HG03097 (cell line): Measurements from ENCODE around the gene ZNF614.
A peak's percentile ranks its signal among the peaks of the same experiment; 100 is the strongest.
"Not testable (repeated sequence)": the region's sequence is repeated elsewhere in the genome, so short reads cannot be mapped to it uniquely, and the experiment has no call there.

Source experiments
- ATAC-seq: cut with Tn5 transposase; IDR thresholded peaks from one replicate; pipeline ENCODE4 v1.9.1; 2021; ENCODE audit not compliant: unreplicated experiment, low FRiP score

ZNF614 gene

GRCh38 chr19:52028027-52028779 lies at the start of gene ZNF614:
TSS of gene ZNF614 (minus strand) at chr19:52028379. CDS start at chr19:52025745, 2,634 bp downstream.
- ATAC-seq, result peak; percentile 85

GRCh38 chr19:52070496-52070895 lies 42.3 kb upstream of the ZNF614 start:
- no peak for ATAC-seq

GRCh38 chr19:52069653-52070052 lies 41.5 kb upstream of the ZNF614 start:
- no peak for ATAC-seq

DNA sequence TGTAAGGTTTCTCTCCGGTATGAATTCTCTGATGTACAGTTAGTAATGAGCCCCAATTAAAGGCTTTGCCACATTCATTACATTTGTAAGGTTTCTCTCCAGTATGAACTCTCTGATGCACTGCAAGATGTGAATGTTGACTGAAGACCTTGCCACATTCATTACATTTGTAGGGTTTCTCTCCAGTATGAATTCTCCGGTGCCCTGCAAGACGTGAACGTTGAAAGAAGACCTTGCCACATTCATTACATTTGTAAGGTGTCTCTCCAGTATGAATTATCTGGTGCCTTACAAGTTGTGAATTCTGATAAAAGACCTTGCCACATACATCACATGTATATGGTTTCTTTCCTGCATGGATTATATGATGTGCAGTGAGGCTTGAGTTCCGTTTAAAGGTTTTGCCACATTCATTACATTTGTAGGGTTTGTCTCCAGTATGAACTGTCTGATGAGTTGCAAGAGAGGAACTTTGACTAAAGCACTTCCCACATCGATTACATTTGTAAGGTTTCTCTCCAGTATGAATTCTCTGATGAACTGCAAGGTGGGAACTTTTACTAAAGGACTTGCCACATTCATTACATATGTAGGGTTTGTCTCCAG lies 38.2 kb upstream of the ZNF614 start:
- ATAC-seq, result no peak

DNA sequence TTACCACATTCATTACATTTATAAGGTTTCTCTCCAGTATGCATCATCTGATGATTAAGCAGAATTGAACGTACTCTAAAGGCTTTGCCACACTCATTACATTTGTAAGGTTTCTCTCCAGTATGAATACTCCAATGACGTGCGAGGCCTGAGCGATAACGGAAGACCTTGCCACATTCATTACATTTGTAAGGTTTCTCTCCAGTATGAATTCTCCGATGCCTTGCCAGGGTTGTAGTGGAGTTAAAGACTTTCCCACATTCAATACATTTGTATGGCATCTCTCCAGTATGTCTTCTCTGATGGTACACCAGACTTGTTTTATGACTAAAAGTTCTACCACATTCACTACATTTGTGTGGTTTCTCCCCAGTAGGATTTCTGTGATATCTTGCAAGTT lies 37.2 kb upstream of the ZNF614 start:
- ATAC-seq, result no peak

DNA sequence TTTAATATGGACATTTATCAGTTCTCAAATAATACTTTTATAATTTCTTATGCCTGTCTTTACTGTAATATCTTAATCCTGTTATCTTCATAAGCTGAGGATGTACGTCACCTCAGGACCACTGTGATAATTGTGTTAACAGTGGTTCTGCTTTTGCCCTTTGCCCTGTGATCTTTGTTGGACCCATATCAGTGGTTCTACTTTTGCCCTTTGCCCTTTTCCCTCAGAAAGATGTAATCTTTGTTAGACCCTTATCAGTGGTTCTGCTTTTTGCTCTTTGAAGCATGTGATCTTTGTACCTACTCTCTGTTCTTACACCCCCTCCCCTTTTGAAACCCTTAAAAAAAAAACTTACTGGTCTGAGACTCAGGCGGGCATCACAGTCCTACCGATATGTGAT lies 28.3 kb upstream of the ZNF614 start:
- not testable (repeated sequence) for ATAC-seq

GRCh38 chr19:52051736-52052135 lies 23.6 kb upstream of the ZNF614 start:
- ATAC-seq, result not testable (repeated sequence)

DNA sequence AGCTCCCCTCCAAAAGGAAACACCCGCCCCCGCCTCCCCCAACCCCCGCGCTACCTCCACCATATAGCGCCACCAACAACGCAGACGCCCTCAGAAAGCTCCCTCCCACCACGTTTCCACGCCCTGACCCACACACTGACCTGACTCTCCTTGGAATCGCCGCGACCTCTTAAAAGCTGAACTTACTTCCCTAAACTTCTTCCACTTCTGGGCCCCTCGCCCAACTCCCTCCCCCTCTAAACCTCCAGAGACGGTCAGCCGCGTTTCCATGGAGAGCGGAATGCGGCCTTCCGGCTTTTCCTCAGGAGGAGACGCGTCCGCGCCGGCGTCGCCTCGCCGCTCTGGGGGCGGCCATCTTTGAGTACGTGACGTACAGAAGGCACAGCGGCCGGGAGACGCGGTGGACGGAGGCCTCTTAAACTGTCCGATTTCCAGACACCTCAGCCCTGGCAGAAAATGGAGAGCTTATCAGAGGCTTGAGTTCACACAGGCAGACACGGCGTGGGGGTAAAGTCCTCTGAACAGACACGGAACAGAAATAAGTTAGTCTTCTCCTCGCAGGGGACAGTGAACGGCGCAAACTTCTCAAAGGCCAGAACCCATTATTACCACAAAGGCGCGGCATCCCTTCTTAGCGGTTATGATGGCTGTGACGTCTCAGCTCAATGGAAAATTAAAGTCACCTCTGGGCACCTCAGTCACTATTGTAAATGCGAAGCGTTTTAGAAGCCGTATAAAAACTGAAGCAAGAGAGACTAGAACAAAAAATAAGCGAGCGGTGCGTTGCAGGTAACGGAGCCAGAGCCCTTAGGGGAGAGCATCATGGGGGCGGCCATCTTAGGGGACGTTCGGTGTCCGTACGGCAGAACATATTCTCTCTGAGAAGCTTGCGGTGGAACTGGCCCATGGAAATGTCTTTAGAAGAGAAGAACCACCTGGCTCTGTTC lies 20.6 kb upstream of the ZNF614 start, which contains the start of gene ZNF432:
ZNF432 (minus strand) TSS at position 284 of the 947 bp plus-strand sequence. CDS start 1,970 bp downstream, outside the sequence.
- peak; percentile 84 for ATAC-seq

GRCh38 chr19:52039169-52039568 lies 11.0 kb upstream of the ZNF614 start:
- no peak for ATAC-seq

GRCh38 chr19:52034051-52034728 lies 6.0 kb upstream of the ZNF614 start:
- no peak for ATAC-seq

GRCh38 chr19:52028780-52029123 lies 573 bp upstream of the ZNF614 start:
- peak; percentile 21 for ATAC-seq

DNA sequence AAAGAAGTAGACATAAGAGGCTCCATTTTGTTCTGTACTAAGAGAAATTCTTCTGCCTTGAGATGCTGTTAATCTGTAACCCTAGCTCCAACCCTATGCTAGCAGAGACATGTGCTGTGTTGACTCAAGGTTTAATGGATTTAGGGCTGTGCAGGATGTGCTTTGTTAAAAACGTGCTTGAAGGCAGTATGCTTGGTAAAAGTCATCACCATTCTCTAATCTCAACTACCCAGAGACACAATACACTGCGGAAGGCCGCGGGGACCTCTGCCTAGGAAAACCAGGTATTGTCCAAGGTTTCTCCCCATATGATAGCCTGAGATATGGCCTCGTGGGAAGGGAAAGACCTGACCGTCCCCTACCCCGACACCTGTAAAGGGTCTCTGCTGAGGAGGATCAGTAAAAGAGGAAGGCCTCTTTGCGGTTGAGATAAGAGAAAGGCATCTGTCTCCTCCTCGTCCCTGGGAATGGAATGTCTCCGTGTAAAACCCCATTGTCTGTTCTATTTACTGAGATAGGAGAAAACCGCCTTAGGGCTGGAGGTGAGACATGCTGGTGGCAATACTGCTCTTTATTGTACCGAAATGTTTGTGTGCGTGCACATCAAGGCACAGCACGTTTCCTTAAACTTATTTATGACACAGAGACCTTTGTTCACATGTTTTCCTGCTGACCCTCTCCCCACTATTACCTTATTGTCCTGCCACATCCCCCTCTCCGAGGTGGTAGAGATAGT lies 1.8 kb downstream of the ZNF614 start:
- ATAC-seq, result not testable (repeated sequence)

- ATAC-seq, result not testable (repeated sequence)
Measured at GRCh38 chr19:52024478-52024877, 3.7 kb downstream of the ZNF614 start.

- no peak for ATAC-seq
Measured at GRCh38 chr19:52022193-52022592, 6.0 kb downstream of the ZNF614 start.

DNA sequence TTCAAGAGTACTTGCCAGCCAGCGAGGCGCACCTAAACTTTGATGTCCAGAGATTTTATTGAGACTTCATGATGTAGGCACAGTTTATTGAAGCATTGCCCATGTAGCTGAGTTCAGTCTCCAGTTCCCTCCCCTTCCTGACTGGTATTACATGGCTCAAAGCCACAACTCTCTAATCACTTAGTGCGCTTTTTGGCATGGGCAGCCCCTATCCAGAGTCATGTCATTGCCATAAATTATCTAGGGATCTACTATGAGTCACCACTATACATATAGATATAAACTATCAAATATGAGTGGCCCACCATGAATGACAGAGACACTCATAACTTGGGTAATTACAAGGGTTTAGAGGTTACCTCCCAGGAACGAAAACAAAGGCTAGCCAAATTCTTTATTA lies 7.7 kb downstream of the ZNF614 start:
- no peak for ATAC-seq

DNA sequence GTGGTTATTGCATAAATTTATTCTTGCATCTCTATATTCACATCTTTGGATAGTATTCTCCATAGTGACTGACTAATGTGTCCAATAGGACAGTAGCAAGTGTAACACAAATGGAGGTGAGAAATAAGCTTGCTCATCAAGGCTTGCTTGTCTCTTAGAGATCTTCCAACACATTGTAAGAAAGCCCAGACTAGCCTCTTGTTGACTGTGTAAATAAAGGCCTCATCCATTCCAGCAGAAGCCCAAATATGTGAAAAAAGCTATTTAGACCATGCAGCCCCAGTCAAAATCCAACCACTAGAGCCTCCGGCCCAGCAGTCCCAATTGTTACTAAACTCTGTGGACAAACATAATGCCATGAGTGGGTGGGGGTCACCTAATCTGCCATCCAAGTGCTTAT lies 17.5 kb downstream of the ZNF614 start:
- ATAC-seq, result no peak

DNA sequence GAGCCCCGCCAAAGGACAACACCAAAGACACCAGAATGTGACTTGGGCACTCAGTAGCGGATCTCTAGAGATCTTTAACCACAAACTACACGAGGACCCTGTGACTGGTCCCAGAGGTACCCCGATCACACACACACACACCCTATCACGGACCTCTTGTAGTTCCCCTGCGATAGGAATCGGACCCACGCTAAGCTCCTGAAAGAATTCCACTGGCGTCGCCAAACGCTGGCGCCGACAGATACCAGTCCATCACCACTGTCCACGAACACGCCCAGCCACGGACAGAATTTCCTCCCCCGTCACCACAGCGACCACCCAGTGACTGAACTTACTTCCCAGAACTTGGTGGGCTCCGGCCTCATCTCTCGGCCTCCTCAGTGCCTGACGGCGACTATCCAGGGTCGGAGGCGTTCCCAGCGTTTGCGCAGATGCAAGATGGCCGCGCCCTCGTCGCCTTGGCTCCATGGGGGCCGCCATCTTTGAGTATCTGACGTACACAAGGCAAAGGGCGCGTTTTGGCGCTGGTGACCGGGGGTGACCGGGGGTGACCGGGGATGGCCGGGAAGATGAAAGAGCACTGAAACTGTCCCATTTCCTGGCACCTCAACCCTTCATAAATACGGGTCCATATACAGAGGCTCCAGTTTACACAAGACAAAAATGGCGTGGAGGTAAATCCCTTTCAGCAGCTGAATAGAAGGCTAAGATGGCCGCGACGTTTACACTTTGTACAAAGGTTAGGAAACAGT lies 20.2 kb downstream of the ZNF614 start, which contains the start of gene ZNF615:
ZNF615 (minus strand) TSS at position 406 of the 752 bp plus-strand sequence. CDS start 4,500 bp downstream, outside the sequence.
- peak; percentile 90 for ATAC-seq

DNA sequence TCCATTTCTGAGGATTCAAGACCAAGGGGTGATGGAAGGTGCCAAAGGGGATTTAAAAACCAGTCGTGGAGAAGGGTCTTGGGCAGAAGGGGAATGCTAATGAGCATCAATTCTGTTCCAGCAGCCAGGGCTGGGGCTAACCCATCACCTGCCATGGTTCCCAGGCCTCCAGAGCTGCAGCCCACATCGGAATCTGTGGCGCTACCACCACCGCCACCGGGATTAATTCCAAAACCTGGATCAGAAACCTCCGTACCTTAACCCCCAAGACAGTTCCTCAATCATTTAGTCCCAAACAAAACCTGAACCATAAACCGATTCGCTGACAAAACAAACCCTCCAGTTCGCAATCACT lies 20.8 kb downstream of the ZNF614 start:
- ATAC-seq, result no peak

- ATAC-seq, result no peak
Measured at GRCh38 chr19:51994048-51994644, 34.0 kb downstream of the ZNF614 start.
